KBM-7 (cell line): ENCODE results near the gene CRIP2.

Experiments
- DNase-seq: peaks from one replicate; pipeline ENCODE4 v3.0.0-alpha.2; 2015
- in situ Hi-C: fragments of 300-500 bp; cut with MboI; formaldehyde crosslinking; loops from 2 replicates; pipeline ENCODE4 v1.14.3; 2020; ENCODE audit warnings: low sequenced_read_pairs, low pct_unique_long_range_greater_than_20kb, mixed read lengths

Gene CRIP2

DNA sequence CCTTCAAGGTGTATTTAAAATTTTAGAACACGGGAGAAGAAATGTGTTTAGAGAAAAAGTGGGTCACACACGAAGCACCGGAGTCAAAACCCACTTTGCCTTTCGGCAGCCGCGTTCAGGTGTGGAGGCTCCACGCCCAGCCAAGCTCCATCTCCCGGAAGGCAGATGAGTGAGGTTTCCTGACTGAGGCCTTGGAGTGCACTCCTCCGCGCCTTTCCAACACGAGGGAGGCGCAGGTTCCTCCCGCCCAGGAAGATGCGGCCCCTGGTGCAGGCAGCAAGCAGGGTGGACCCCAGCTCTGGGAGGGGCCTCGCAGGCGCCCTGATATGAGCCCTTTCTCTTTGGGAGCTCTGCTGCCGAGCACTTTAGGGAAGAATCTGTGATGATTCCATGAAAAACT lies 32.5 kb upstream of the CRIP2 start:
- no peak for DNase-seq
- in situ Hi-C loops, result no loop called here

DNA sequence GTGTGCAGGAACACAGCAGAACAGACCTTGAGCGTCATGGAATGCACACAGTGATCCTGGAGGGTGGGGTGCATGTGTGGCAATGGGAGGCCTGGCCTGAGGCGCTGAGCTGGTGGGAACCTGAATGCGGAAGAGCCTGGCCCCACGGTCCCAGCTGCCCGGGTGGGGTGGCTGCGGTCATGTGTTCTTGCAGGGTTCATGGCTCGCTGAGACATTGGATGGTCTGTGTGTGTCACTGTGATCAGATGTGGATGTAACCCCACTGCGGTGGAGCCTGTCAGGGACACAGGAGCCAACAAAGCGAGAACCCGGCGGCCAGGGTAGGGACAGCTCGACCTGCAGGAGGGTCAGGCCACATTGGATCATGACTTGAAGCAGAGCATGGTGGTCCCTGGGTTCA lies 31.8 kb upstream of the CRIP2 start:
- no peak for DNase-seq
- in situ Hi-C loops, result no loop called here

DNA sequence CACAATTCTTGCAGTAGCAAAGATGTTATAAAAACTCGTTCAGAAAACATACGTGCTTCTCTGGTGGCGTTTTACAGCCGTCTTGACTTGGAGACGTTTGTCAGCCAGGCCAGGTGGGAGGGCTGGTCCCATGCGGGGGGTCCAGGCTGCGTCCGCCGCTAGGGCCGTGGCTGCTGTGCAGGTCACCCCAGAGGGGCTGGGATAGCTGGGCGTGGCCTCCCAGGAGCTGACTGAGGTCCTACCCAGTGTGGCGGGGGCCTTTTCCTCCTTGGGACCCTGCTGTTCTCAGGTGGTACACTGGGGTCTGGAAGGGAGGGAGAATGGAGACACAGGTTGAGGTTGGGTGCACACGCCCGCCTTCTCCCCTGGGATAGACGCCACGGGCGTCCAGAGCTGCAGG lies 29.8 kb upstream of the CRIP2 start:
- in situ Hi-C loops, result no loop called here
- no peak for DNase-seq

DNA sequence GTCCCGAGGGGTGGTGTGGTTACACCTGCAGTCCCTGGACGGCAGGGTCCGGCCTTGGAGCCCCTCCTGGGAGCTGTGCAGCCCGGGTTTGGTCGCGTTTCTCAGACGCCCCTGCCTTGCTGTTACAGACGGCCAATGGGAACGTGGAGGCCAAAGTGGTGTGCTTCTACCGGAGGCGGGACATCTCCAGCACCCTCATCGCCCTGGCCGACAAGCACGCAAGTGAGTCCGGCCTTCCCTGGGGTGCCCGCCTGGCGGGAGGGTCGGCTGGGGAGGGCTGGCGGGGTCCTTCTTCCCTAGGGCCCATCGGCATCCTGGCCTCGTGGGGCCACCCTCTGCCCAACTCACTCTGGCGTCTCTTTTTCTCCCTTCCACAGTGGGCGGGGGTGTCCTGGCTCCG lies 29.3 kb upstream of the CRIP2 start:
- no peak for DNase-seq
- in situ Hi-C loops, result no loop called here

DNA sequence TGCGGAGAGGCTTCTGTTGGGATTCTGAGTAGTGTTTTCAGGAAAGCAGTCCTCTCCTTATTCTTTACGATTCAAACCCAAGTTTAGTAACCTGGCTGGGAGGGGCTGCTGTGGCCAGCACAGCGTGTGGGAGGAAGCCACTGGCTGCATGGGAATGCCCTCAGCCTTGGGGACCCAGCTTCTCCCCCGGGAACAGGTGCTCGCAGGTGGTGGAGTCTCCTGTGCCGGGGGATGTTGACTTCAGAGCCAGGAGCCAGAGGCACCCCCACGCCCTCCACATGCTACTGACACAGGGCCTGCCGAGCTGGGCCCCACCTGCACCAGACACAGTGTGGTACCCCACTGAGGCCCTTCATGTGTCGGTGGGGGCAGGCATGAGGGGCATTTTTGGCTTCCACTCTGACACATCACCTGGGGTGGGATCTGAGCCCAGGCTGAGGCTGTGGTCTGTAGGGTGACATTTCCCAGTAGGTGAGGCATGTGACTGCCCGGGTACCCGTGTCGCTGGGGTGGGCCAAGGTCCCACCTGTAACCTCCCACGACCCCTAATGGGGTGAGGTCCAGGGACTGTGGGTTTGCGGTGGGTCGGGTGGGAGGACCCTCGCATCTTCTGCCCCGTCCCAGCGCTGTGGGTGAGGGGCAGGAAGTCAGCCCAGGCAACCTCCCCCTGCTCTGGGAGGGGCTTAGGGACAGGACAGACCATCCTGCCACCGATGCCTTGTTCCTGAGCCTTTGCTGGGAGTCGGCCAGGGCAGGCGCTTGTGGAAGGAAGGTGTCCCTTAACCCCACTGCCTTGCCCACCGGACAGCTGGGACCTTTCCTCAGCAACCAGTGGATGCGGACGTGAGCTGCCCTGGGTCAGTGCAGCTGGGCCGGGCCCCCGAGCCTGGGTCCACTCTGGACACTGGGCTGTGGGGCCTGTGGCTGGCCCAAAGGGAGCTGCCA lies 28.4 kb upstream of the CRIP2 start:
- in situ Hi-C loops, result no loop called here
- no peak for DNase-seq

DNA sequence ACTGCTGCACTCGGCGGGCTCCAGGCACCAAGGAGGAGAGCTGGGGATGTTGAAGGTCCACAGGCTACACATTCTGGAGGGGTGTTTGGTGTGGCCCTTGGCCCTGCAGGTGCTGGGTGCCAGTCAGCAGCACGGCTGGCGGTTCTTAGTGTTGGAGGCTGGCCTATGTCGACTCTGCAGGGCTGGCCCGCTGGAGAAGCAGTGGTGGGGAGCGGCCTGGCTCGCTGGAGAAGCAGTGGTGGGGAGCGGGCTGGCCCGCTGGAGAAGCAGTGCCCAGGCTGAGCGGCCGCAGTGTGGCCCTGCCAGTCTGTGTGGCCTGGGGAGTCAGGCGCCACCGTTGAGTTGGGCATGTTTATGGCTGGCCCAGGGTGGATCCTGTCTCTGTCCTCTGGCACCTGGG lies 27.6 kb upstream of the CRIP2 start:
- in situ Hi-C loops, result no loop called here
- DNase-seq, result no peak

DNA sequence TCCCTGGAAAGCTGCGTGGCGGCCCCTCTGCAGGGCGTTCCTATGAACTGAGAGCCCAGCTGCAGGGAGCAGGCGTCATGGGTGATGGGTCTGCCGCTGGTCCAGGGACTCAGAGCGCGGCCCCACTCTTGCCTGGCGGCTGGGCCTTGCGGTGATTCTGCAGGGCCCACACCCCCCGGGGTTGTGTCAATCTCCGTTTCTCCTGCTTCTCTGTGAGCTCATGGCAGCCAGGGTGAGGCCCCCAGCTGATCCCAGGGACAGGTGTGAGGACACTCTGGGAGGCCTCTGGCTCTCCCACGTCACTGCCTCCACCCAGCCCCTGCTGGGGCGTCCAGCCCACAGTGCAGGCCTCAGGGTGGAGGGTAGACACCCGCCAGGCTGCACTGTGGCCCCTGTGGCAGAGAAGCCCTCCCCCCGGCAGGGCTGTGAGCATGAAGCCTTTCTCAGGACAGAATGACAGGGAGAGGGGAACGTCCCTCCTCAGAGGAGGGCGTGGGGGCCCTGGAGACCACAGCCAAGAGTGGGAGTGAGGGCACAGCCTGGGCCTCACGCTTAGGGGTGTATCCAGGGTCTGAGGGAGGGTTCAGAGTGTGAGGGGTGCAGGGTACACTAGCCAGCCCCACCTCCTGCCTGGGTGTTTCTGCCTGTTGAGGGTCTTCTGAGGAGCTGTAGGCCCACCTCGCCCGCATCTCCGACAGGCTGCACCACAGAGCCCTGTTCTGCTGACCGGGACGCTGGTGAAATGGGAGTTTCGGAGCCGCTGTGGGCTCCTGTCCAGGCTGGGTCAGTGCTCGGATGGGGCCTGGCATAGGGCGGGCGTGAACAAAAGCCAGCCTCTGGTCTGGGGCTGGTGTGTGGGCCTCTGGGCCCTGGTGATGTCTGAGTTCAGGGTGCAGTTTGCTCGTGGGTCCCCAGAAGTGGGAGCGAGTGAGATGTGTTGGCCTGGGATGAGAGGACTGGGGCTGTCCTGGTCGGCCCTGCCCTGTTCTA lies 26.7 kb upstream of the CRIP2 start:
- in situ Hi-C loops, result no loop called here
- DNase-seq, result no peak

DNA sequence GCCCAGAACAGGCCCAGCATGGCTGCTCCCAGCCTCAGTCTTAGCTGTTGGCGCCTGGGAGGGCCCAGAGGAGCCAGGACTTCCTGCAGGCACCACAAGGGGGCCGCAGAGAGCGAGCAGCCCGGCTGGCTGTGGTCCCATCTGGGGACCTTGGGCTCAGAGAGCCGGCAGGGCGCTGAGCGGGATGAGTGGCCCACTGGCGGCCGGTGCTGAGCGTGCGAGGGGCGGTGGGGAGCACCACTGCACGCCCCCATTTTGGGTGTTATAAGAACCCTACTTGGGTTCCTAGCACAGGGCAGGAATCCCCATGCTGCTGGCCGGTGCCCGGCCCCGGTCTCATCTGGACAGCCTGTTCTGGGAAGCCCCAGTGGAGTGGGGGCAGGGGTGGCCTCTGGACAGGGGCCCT lies 25.9 kb upstream of the CRIP2 start:
- in situ Hi-C loops, result no loop called here
- DNase-seq, result peak; percentile 55

DNA sequence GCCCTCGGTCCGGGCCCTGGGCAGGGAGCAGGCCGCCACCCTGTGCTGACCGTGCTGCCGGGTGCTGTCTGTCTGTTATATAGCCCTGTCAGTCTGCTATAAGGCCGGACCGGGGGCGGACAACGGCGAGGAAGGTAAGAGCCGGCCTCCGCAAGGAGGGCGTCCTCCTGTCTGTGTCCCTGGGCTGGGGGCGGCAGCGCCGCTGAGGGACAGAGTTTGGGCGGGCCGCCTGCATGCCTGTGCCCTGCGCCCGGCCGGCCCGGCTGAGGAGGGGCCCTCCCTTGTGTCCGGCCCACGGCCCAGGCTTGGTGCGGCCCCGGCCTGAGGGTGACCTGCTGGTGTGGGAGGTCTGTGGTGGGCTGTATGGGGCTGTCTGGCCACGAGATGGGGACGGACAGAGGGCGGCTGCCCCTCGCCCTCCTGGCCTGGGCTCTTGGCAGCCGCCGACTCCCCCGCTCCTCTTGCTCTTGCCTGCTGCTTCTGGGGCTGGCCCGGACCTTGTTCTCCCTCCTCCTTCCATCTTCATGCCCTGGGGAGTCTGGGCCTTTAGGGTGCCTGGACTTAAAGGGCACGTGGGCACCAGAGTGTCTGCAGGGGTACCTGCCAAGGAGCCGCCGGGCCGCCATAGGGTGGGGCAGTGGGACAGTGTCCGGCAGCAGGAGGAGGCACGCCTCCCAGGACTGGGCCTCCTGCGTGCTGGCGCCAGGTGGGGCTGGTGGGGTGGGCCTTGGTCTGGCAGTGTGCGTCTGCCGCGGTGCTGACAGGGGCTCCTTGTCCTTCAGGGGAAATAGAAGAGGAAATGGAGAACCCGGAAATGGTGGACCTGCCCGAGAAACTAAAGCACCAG lies 25.1 kb upstream of the CRIP2 start:
- no peak for DNase-seq
- in situ Hi-C loops, result no loop called here

DNA sequence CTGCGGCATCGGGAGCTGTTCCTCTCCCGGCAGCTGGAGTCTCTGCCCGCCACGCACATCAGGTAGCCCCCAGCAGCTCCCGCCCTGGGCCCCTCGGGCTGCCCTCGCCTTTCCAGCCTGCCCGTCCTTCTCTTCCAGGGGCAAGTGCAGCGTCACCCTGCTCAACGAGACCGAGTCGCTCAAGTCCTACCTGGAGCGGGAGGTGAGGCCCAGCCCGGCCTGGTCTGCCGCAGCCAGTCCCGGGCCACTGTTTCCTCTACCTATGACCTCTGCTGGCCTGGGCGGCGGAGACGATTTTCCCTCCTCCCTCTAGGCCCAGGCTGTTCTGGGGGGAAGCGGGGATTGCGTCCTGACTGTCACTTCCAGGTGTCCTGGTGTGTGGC lies 24.5 kb upstream of the CRIP2 start:
- no peak for DNase-seq
- in situ Hi-C loops, result no loop called here

DNA sequence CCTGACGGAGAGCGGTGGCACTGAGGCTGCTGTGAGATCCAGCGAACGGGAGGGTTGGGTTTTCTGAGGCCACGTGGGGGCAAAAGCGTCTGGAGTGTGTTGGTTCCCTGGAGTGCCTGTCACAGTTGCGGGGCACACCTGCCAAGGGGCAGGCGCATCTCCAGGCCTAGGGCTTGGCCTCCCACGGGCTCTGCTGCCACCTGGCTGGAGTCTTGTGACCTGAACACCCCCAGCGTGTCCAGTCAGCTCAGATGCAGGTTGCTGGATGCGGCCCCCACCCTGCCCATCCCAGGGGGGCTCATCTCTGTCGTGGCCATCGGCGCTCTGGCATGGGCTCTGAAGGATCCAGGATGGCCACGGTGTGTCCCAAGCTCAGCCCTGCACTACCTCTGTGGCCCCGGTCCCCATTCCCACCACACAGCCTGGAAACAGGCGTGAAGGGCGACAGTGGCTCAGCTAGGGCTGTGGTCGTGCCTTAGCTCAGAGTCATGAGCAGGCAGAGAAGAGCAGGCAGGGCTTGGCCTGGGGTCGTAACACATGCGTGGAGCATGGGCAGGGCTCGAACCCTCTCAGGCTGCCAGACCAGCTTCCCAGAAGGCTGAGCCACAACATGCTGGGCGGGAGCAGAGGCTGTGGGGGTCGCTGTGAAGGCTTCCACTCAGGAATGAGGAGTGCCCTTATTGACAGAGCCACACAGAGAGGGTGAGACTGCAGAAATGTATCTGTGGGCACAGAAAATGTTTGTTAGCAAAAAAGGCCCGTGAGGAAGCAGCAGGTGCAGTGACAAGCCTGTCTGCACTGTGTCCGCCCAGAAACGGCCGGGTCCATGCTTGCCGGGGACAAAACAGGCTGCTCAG lies 23.5 kb upstream of the CRIP2 start:
- DNase-seq, result no peak
- in situ Hi-C loops, result no loop called here

DNA sequence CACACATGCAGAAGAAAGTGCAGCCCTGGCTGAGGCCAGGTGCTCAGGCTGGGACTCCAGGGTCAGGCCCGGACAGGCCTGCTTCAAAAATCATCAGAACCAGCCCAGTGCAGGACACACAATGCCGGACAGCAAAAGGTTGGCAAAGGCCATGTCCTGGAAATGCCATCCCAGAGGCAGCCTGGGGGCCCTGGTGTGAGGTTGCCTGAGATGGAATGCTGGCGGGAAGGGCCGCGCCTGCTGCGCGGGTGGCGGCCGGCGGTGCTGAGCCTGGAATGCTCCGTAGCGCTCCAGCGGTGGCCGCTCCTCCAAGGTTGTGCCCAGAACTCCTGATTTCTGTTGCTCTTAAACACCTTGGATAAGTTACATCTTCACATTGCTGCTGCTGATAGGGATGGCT lies 21.7 kb upstream of the CRIP2 start:
- no peak for DNase-seq
- in situ Hi-C loops, result no loop called here

DNA sequence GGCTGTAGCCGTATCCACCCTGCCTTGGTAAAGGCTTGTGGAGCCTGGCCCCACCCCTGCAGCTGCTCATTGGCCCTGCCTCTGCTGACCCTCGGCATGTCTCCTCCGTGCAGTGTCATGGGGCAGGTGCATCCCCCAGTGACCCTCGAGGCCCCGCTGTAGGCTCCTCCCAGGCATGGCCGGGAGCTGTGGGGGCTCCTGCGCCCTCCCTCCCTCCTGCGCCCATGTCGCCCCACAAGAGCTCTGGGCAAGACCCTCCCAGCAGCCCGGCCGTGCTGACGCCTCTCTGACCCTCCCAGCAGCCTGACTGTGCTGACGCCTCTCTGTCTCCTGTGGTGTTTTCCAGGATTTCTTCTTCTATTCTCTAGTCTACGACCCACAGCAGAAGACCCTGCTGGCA lies 20.8 kb upstream of the CRIP2 start:
- no peak for DNase-seq
- in situ Hi-C loops, result no loop called here

DNA sequence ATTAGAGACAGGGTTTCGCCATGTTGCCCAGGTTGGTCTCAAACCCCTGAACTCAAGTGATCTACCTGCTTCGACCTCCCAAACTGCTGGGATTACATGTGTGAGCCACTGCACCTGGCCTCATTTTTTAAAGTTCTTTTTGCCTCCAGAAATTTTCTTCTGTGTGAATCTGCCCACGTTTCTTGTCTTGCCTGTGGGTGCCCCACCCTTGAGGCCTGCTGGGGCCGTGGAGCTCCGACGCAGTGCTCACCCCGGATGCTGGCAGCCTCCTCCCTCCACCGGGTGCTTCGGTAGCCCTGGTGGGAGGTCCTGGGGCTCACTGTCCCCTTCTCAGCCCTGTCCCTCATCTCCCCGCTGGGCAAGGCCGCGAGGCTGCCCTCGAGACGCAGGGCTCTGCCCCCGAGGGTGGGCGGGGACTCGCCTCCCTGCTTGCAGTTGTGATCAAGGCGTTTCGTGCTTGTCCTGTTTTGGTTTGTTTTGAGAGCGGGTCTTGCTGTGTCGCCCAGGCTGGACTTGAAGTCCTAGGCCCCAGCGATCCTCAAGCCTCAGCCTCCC lies 19.5 kb upstream of the CRIP2 start:
- DNase-seq, result no peak
- in situ Hi-C loops, result no loop called here

DNA sequence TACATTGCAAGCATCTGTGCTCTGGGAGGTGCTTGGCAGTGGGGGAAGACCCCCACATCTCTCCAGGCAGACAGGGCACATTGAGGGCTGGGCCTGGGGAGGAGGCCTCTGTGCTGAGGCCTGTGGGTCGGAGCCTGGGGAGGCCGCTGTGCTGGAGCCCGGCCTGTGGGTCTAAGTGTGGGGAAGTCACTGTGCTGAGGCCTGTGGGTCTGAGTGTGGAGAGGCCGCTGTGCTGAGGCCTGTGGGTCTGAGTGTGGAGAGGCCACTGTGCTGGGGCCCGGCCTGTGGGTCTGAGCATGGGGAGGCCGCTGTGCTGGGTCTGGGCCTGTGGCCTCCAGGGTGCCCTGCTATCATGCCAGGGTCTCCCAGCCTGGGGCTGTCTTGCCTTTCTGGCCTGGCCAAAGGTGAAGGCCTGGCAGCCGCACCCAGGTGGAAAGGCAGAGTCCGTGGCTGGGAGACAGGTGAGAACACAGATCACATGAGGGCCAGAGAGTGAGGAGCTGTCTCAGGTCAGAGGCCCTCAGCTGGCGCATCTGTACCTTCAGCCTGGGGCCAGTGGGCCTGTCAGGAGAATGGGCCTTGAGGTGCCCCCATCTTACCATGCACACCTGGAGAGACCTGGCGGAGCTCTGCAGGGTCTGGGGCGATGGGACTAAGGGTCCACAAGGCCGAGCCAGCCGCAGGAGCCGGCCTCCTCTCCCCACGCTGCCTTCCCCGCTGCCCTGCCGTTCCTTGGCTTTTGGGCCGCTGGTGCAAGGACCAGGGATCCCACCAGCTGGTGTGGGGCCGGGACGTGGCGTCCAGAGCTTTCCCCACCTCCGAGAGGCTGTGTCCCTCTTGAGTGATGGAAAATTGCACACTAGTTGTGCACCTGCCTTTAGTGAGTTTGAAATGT lies 18.6 kb upstream of the CRIP2 start:
- in situ Hi-C loops, result no loop called here
- DNase-seq, result no peak

DNA sequence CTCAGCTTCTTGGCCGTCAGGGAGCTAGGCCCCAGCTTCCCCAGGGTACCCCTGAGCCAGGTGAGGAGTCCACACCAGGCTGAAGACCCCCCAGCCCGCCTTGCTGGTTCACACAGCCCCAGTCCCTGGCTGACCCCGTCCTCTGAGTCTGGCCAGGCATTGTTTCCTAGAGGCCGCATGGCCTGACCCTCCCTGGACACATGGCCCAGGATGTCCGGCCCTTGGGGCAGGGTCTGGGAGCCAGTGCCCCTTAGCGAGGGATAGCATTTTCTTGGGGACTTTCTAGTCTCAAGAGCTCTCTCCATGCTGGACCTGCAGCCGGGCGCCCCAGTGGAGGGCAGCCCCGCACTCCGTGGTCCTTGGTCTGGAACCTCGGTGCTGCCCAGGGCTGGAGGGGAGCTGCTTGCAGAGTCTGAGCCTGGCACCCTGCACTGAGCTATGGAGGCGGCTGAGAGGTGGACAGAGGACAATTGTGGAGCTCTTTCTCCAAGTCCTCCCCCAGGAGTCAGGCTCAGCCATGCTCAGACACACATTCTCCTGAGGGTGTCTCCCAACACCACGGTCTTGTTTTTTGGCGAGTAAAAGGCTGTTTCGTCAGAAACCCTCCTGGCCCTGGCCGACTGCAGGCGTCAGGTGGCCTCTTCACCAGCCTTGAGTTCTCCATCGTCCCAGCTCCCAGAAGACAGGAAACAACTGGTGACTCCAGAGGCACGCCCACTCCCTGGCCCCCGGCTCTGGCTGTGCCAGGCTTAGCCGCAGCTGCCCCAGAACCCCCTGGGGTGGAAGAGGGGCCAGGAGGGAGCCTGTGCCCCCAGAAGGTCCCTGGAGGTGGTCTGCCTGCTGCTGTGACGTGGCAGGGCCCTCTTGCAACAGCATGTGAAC lies 17.6 kb upstream of the CRIP2 start:
- in situ Hi-C loops, result no loop called here
- DNase-seq, result no peak
